IMR-90 (cell line): ENCODE measurements around the gene SEC14L1.

Experiments used
- CTCF ChIP-seq: conservative IDR thresholded peaks from 2 replicates; pipeline ENCODE4 v1.5.1; 2012; ENCODE audit warnings: mild to moderate bottlenecking, low read depth, low read length, improper control_type of control experiment
- MAFK ChIP-seq: IDR thresholded peaks from 2 replicates; pipeline ENCODE4 v1.6.1; 2012; ENCODE audit warnings: low read depth, low read length, improper control_type of control experiment
- USF2 ChIP-seq: fragments of 150-350 bp; IDR thresholded peaks from 2 replicates; pipeline ENCODE4 v1.6.1; 2017; ENCODE audit warnings: mild to moderate bottlenecking, antibody characterized with exemption, low read length, low read depth

GRCh38 chr17:77145612-77146245 is 5.0 kb downstream of the SEC14L1 start:
- TF ChIP-seq CTCF (peak; percentile 31), USF2 (peak; percentile 16; the same call in 1 of the 2 replicates), MAFK (no peak)
